Osteocyte (in vitro differentiated cells): ENCODE measurements around the gene F10. TPM values are rescaled to one million over a fixed set of nuclear protein-coding genes. Genes with fewer than 3 reads are reported as not detected.

ENCODE experiments used
- DNase-seq: peaks from one replicate; pipeline ENCODE4 v3.0.0; 2021; ENCODE audit warnings: mixed read lengths; ENCODE audit not compliant: unreplicated experiment; ENCODE audit errors: extremely low spot score
- H3K27ac Mint-ChIP-seq: one replicate; pipeline ENCODE4 v1.8.0; 2021; ENCODE audit warnings: mild to moderate bottlenecking, mixed read lengths; ENCODE audit not compliant: unreplicated experiment
- H3K27me3 Mint-ChIP-seq: one replicate; pipeline ENCODE4 v1.8.0; 2021; ENCODE audit warnings: mixed read lengths; ENCODE audit not compliant: unreplicated experiment
- H3K36me3 Mint-ChIP-seq: one replicate; pipeline ENCODE4 v1.8.0; 2021; ENCODE audit warnings: mixed read lengths; ENCODE audit not compliant: unreplicated experiment
- H3K4me1 Mint-ChIP-seq: one replicate; pipeline ENCODE4 v1.8.0; 2021; ENCODE audit warnings: mixed read lengths; ENCODE audit not compliant: unreplicated experiment
- H3K4me3 Mint-ChIP-seq: one replicate; pipeline ENCODE4 v1.8.0; 2021; ENCODE audit warnings: mild to moderate bottlenecking, moderate library complexity, mixed read lengths; ENCODE audit not compliant: unreplicated experiment
- H3K9me3 Mint-ChIP-seq: one replicate; pipeline ENCODE4 v1.8.0; 2021; ENCODE audit warnings: mixed read lengths; ENCODE audit not compliant: unreplicated experiment
- total RNA-seq: library from RNA; stranded (reverse); gene quantifications from 2 replicates; pipeline ENCODE4 v1.2.1, GENCODE V29; 2021
- TF ChIP-seq, protein P1 (sequence below): fragments of 200-600 bp; sonication (generic); IDR thresholded peaks from 2 replicates; pipeline ENCODE4 v1.5.0; 2021; ENCODE audit warnings: antibody characterized with exemption, mild to moderate bottlenecking, moderate library complexity

The F10 gene
- total RNA-seq, 1 donor from 2014 or later, result 1.8 TPM

- Mint-ChIP-seq H3K36me3 (no peaks in the 10 kb centered on the region), H3K4me3 (peak overlapping the region; percentile 68), H3K27ac (peak overlapping the region; percentile 65)
These were observed 29.4 kb downstream of the F10 start for GRCh38 chr13:113151745-113152690.

DNA sequence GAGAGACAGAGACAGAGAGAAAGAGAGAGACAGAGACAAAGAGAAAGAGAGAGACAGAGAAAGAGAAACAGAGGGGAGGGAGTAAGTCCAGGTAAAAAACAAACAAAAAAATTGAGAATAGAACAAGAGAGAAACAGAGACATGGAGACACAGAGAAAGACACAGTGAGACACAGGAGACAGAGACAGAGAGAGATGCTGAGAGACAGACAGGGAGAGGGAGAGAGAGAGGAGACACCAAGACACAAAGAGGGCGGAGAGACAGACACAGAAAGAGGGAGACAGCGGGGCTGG lies 30.0 kb downstream of the F10 start:
- TF ChIP-seq, protein P1, sequence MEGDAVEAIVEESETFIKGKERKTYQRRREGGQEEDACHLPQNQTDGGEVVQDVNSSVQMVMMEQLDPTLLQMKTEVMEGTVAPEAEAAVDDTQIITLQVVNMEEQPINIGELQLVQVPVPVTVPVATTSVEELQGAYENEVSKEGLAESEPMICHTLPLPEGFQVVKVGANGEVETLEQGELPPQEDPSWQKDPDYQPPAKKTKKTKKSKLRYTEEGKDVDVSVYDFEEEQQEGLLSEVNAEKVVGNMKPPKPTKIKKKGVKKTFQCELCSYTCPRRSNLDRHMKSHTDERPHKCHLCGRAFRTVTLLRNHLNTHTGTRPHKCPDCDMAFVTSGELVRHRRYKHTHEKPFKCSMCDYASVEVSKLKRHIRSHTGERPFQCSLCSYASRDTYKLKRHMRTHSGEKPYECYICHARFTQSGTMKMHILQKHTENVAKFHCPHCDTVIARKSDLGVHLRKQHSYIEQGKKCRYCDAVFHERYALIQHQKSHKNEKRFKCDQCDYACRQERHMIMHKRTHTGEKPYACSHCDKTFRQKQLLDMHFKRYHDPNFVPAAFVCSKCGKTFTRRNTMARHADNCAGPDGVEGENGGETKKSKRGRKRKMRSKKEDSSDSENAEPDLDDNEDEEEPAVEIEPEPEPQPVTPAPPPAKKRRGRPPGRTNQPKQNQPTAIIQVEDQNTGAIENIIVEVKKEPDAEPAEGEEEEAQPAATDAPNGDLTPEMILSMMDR, result no peak
- Mint-ChIP-seq H3K27me3 (no peaks in the 10 kb centered on the region), H3K4me3 (peak overlapping the region; percentile 68), H3K9me3 (no peaks in the 10 kb centered on the region), H3K36me3 (no peaks in the 10 kb centered on the region), H3K27ac (peak overlapping the region; percentile 65), H3K4me1 (peaks cover 24% of the 10 kb centered on the region)
- no peak for DNase-seq

More at GRCh38 chr13:113151745-113152690, 29.4 kb downstream of the F10 start:
- no peaks in the 10 kb centered on the region for H3K27me3 Mint-ChIP-seq
- DNase-seq, result peak; percentile 78
- no peaks in the 10 kb centered on the region for H3K9me3 Mint-ChIP-seq
- H3K4me1 Mint-ChIP-seq, result peaks cover 24% of the 10 kb centered on the region
- TF ChIP-seq, protein P1, result no peak

DNA sequence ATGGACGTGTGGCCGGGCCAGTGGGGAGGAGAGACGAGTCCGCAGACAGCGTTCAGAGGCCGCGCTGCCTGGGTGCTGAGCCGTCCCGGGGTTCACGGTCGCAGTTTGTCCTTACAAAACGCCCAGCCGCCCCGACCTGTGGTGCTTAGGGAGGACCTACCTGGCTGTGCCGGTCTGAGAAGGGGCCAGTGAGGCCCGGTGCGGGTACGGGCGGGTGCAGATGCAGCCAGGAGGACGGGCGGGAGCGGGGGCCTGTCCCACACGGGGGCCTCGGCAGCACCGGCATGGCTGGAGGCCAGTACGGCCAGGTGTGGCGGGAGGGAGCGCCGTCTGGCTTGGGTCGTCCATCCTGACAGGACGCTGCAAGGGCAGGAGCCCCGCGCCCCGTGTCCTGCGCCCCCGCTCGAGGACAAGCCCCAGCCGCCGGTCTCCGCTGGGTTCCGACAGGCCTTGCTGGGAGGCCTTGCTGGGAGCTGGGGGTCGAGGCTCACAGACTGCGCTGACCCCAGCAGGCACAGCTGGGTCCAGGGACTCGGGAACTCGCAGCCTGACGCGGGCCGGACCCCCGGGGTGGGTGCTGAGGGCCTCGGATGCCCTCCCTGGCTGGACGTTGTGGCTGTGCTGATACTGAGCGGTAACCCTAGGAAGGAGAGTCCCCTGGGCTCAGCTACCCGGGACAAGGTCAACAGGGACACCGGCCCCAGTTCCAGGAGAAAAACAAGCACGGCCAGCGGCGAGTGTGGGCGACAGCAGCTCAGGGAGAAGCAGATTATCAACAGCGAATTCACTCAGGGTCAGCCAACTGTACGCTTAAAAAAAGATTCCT lies 30.6 kb downstream of the F10 start:
- H3K27me3 Mint-ChIP-seq, result no peaks in the 10 kb centered on the region

GRCh38 chr13:113153810-113154748 lies 31.5 kb downstream of the F10 start:
- H3K36me3 Mint-ChIP-seq, result no peaks in the 10 kb centered on the region
- DNase-seq, result peak; percentile 88

More for the DNA sequence above, 30.6 kb downstream of the F10 start:
- Mint-ChIP-seq H3K9me3 (no peaks in the 10 kb centered on the region), H3K4me1 (peaks cover 24% of the 10 kb centered on the region), H3K4me3 (peak overlapping the region; percentile 68), H3K27ac (peak overlapping the region; percentile 87), H3K36me3 (no peaks in the 10 kb centered on the region)
- peak; percentile 87 for DNase-seq
- TF ChIP-seq, protein P1, result no peak

More at GRCh38 chr13:113153810-113154748, 31.5 kb downstream of the F10 start:
- peaks cover 24% of the 10 kb centered on the region for H3K4me1 Mint-ChIP-seq
- H3K4me3 Mint-ChIP-seq, result peak overlapping the region; percentile 65
- no peaks in the 10 kb centered on the region for H3K9me3 Mint-ChIP-seq
- H3K27me3 Mint-ChIP-seq, result no peaks in the 10 kb centered on the region
- H3K27ac Mint-ChIP-seq, result peak overlapping the region; percentile 87
- TF ChIP-seq, protein P1, result no peak
